ENCODE results near the gene CEP41.

Gene CEP41

DNA sequence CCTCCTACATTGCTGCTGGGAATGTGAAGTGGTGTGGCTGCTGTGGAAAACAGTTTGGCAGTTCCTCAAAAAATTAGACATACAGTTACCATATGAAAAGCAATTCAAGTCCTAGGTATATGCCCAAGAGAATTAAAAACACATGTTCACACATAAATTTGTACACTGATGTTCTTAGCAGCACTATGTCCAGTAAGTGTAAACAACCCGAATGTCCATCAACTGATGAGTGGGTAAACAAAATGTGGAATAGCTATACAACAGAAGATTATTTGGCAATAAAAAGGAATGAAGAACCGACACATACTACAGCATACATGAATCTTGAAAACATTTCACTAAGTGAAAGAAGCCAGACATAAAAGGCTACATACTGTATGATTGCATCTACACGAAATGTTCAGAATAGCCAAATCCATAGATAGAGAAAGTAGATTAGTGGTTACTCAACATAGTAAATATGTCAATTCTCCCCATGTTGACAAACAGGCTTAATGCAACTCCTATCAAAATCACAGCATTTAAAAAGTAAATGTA lies 17.2 kb downstream of the CEP41 start:
- H3K36me3 ChIP-seq: no peaks in the 10 kb centered on the region; the same call in 1 of the 2 replicates
- TF ChIP-seq, protein P1, sequence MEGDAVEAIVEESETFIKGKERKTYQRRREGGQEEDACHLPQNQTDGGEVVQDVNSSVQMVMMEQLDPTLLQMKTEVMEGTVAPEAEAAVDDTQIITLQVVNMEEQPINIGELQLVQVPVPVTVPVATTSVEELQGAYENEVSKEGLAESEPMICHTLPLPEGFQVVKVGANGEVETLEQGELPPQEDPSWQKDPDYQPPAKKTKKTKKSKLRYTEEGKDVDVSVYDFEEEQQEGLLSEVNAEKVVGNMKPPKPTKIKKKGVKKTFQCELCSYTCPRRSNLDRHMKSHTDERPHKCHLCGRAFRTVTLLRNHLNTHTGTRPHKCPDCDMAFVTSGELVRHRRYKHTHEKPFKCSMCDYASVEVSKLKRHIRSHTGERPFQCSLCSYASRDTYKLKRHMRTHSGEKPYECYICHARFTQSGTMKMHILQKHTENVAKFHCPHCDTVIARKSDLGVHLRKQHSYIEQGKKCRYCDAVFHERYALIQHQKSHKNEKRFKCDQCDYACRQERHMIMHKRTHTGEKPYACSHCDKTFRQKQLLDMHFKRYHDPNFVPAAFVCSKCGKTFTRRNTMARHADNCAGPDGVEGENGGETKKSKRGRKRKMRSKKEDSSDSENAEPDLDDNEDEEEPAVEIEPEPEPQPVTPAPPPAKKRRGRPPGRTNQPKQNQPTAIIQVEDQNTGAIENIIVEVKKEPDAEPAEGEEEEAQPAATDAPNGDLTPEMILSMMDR (IDR thresholded peaks at IDR 0.05; ENCODE audit: low read depth, low read length): no peak
- DNase-seq: no peak
- no peak overlapping the region for H3K27ac ChIP-seq
- no peaks in the 10 kb centered on the region for H3K27me3 ChIP-seq (ENCODE audit: insufficient read depth, low read depth, severe bottlenecking)
- H3K4me3 ChIP-seq (ENCODE audit: low read depth, low read length): no peak overlapping the region
- no peaks in the 10 kb centered on the region for H3K9me3 ChIP-seq (ENCODE audit: severe bottlenecking)

DNA sequence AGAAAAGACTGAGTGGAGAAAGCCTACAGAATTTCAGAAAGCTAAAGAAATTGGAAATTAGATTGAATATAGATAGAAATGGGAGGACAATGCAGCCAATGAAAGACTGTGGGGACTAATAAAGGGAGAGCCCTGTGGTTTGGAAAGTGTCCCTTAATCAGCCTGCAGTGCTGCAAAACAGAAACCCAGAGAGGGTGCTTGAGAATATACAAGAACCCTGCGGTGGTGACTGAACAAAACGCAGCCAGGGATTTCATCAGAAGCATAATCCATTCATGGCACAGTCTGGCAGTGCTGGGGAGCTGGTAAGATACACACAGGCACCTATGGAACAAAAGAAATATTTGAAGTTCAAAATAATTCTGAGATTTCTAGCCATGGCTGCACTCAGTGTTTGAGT lies 19.1 kb downstream of the CEP41 start:
- Histone ChIP-seq H3K27me3 (ENCODE audit: insufficient read depth, low read depth, severe bottlenecking) (no peaks in the 10 kb centered on the region), H3K27ac (no peak overlapping the region), H3K36me3 (no peaks in the 10 kb centered on the region; the same call in 1 of the 2 replicates), H3K9me3 (ENCODE audit: severe bottlenecking) (no peaks in the 10 kb centered on the region), H3K4me3 (ENCODE audit: low read depth, low read length) (no peak overlapping the region)
- no peak for DNase-seq
- TF ChIP-seq, protein P1 (IDR thresholded peaks at IDR 0.05; ENCODE audit: low read depth, low read length): no peak

DNA sequence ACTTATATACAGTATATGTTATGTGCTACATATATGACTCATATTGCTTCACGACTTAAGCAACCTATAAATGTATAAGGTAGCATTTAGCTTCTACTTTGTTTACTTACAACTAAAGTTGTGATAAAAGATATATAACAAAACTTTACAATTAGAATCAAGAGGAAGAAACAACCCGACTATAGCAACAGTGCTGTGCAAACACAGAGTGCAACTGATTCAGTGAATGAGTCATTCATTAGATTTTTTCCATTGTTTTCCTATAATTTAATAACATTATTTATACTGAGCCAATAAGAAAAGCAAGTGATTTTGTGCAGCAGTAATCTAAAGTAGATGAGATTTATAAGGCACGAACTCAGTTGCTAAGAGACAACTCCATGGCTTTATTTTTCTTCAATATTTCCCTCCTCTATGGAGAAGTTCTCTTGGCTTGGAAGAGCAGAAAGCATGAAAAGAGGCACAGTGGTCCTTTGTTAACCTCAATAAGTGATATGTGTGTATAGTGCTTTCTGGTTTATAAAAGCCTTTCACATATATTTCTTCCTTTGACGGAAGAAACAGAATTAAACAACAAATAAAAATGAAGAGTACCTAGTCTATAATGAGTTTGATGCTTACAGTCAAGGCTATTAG lies 19.8 kb downstream of the CEP41 start:
- Histone ChIP-seq H3K4me3 (ENCODE audit: low read depth, low read length) (no peak overlapping the region), H3K27me3 (ENCODE audit: insufficient read depth, low read depth, severe bottlenecking) (no peaks in the 10 kb centered on the region), H3K9me3 (ENCODE audit: severe bottlenecking) (no peaks in the 10 kb centered on the region), H3K36me3 (no peaks in the 10 kb centered on the region), H3K27ac (no peak overlapping the region)
- TF ChIP-seq, protein P1 (IDR thresholded peaks at IDR 0.05; ENCODE audit: low read depth, low read length): no peak
- no peak for DNase-seq

DNA sequence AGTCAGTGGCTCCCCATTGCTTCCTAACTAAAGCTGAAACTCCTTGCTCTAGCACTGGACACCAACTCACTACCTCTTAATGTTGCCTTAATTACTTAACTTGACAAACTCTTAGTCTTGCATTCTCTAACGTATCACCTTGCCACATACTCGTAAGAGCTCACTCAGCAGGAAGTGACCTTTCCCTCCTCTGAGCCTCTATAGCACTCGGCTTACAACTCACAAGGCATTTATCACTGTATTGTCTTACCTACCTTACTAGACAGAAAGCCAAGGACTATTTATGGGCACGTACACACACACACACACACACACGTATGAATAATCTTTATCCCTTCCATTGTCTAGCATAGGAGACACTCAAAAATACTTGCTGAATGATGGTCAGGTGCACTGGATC lies 21.2 kb downstream of the CEP41 start:
- Histone ChIP-seq H3K9me3 (ENCODE audit: severe bottlenecking) (no peaks in the 10 kb centered on the region), H3K27ac (no peak overlapping the region), H3K4me3 (ENCODE audit: low read depth, low read length) (no peak overlapping the region), H3K27me3 (ENCODE audit: insufficient read depth, low read depth, severe bottlenecking) (no peaks in the 10 kb centered on the region), H3K36me3 (no peaks in the 10 kb centered on the region)
- TF ChIP-seq, protein P1 (IDR thresholded peaks at IDR 0.05; ENCODE audit: low read depth, low read length): no peak
- no peak for DNase-seq

DNA sequence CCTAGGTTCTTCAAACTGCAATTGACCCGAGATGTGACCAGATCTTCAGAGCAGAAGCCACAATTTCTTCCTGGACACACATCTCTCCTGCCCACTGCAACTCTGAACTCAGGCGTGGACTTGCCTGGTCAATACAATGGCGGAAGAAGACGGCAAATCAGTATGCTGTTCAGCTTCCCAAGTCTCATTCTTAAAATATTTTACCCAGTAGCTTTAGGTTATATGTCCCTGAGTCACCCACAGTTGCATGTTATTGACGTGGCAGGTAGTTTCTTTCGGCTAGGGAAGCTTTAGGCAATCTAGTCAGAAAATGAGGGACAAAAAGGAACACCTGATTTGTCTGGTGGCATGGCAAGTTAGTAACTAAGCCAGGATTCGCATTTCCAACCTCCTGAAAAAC lies 22.5 kb downstream of the CEP41 start:
- no peaks in the 10 kb centered on the region for H3K36me3 ChIP-seq

More for the DNA sequence above, 22.5 kb downstream of the CEP41 start:
- Histone ChIP-seq H3K4me3 (ENCODE audit: low read depth, low read length) (no peak overlapping the region), H3K27ac (no peak overlapping the region), H3K27me3 (ENCODE audit: insufficient read depth, low read depth, severe bottlenecking) (no peaks in the 10 kb centered on the region), H3K9me3 (ENCODE audit: severe bottlenecking) (no peaks in the 10 kb centered on the region)
- TF ChIP-seq, protein P1 (IDR thresholded peaks at IDR 0.05; ENCODE audit: low read depth, low read length): no peak
- no peak for DNase-seq
